Transverse colon (tissue), 4 donors: Measurements from ENCODE around the gene PANX2. TPM values are rescaled to one million over a fixed set of nuclear protein-coding genes. Genes with fewer than 3 reads are reported as not detected.

ENCODE experiments used
- DNase-seq: peaks from one replicate; pipeline ENCODE4 v3.0.0-alpha.2; 2019
- H3K27ac ChIP-seq, 4 donors: fragments of 200-600 bp; sonication (generic); 2 replicates each; pipeline ENCODE4 v1.5.1; 2016 to 2018; ENCODE audit warnings: inconsistent platforms in 4 of 4
- H3K27me3 ChIP-seq: fragments of 200-600 bp; sonication (generic); 2 replicates; pipeline ENCODE4 v1.5.1; 2017; ENCODE audit warnings: inconsistent platforms
- H3K36me3 ChIP-seq, 4 donors: fragments of 200-600 bp; sonication (generic); 2 replicates each; pipeline ENCODE4 v1.5.1; 2017 to 2019; ENCODE audit warnings: inconsistent platforms in 4 of 4
- H3K4me1 ChIP-seq, 4 donors: fragments of 200-600 bp; sonication (generic); 2 replicates each; pipeline ENCODE4 v1.5.1; 2017 to 2020; ENCODE audit warnings: inconsistent platforms in 4 of 4
- H3K4me3 ChIP-seq, 4 donors: fragments of 200-600 bp; sonication (generic); 1 replicate in 1 of 4; 2 replicates in 3 of 4; pipeline versions ENCODE4 v1.5.1 to v1.6.1; 2017 to 2019; ENCODE audit warnings: inconsistent platforms in 4 of 4
- H3K9me3 ChIP-seq, 2 donors: fragments of 200-600 bp; sonication (generic); 2 replicates each; pipeline ENCODE4 v1.5.1; 2017 to 2019; ENCODE audit warnings: inconsistent platforms in 2 of 2
- EP300 ChIP-seq: sonication (generic); formaldehyde crosslinking; IDR thresholded peaks from one replicate; pipeline ENCODE4 v1.6.1; 2017; ENCODE audit warnings: antibody characterized with exemption, low read depth
- POLR2A ChIP-seq: fragments of 450-650 bp; IDR thresholded peaks from one replicate; pipeline ENCODE4 v1.6.1; 2016; ENCODE audit warnings: antibody characterized with exemption, mild to moderate bottlenecking, moderate library complexity
- POLR2AphosphoS5 ChIP-seq, 3 donors: sonication (generic); formaldehyde crosslinking; IDR thresholded peaks; one replicate each; pipeline ENCODE4 v1.6.1; 2016; ENCODE audit warnings: antibody characterized with exemption in 3 of 3
- WGBS, 2 donors: methylation state at CpG; one replicate each; pipeline ENCODE4 v1.1.5; 2018; ENCODE audit warnings: low coverage in 1 of 2; 5-methylcytosine and 5-hydroxymethylcytosine counted together
- in situ Hi-C, 4 donors: fragments of 200-750 bp; cut with MboI; loops; one replicate each; pipeline versions ENCODE4 v1.15.0 to v1.15.1; 2017; ENCODE audit warnings: low sequenced_read_pairs in 3 of 4, low pct_ligation_motif_present in 1 of 4, low pct_unique_long_range_greater_than_20kb in 1 of 4
- intact Hi-C: fragments of 100-400 bp; cut with DNase I; formaldehyde crosslinking; loops from one replicate; pipeline ENCODE4 v1.15.1; 2023; ENCODE audit warnings: low total_unique reads
- total RNA-seq, 4 donors: library from RNA; depleted of rRNA; stranded (reverse); fragments of >200 nt; gene quantifications; one replicate each; pipeline ENCODE4 v1.1.0, GENCODE V29; 2016
- TF ChIP-seq, protein P1 (sequence below), 5 experiments: fragments of 200-600 bp in 3 of 5; fragments of 450-650 bp in 2 of 5; sonication (generic) in 3 of 5; IDR thresholded peaks; 1 replicate in 2 of 5; 2 replicates in 3 of 5; pipeline ENCODE4 v1.5.1; 2016 to 2017; ENCODE audit warnings: antibody characterized with exemption in 5 of 5, inconsistent platforms in 3 of 5, mild to moderate bottlenecking in 2 of 5, moderate library complexity in 1 of 5

PANX2 gene
- total RNA-seq, 4 donors from 2014 or later = 0.32 TPM; not detected in 3

DNA sequence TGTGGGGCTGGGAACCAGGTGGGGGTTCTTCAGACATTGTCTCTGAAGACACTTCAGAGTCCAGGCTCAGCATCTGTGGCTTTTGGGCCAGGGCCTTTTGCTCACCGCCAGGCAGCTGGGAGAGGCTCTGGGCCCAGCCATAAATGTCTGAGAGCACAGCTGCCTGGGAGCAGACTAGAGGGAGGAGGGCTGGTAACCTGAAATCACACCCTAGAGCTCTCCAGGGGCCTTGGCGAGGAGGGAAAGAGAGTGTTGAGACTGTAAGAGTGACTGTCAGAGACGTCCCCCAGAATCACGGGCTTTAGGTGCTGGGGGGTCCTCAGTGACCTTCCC lies 19.3 kb downstream of the PANX2 start:
- H3K4me3 ChIP-seq = peak overlapping the region in 3 of 4 donors; percentile 41 to 55 (median 42)
- no peak for TF ChIP-seq POLR2AphosphoS5 (IDR thresholded peaks at IDR 0.05)
- TF ChIP-seq, protein P1, sequence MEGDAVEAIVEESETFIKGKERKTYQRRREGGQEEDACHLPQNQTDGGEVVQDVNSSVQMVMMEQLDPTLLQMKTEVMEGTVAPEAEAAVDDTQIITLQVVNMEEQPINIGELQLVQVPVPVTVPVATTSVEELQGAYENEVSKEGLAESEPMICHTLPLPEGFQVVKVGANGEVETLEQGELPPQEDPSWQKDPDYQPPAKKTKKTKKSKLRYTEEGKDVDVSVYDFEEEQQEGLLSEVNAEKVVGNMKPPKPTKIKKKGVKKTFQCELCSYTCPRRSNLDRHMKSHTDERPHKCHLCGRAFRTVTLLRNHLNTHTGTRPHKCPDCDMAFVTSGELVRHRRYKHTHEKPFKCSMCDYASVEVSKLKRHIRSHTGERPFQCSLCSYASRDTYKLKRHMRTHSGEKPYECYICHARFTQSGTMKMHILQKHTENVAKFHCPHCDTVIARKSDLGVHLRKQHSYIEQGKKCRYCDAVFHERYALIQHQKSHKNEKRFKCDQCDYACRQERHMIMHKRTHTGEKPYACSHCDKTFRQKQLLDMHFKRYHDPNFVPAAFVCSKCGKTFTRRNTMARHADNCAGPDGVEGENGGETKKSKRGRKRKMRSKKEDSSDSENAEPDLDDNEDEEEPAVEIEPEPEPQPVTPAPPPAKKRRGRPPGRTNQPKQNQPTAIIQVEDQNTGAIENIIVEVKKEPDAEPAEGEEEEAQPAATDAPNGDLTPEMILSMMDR (IDR thresholded peaks at IDR 0.05) = no peak
- no peak for TF ChIP-seq EP300
- TF ChIP-seq POLR2A = no peak
- peaks cover 35 to 67% (median 63%) of the 10 kb centered on the region in 4 donors for H3K4me1 ChIP-seq
- H3K9me3 ChIP-seq = no peaks in the 10 kb centered on the region
- peak overlapping the region; percentile 80 to 93 (median 88) for H3K27ac ChIP-seq
- no peaks in the 10 kb centered on the region for H3K27me3 ChIP-seq
- intact Hi-C loops = no loop called here
- peak; percentile 47 for DNase-seq
- WGBS, 2 donors = 8% methylated on average over 4 of the region's 4 CpGs; no CpG with 5 or more reads in 1 of the 2 donors
- H3K36me3 ChIP-seq = peaks cover 0 to 6% (median 2%) of the 10 kb centered on the region in 4 donors
- in situ Hi-C loops = no loop called here

- peak; percentile 91 for DNase-seq
- in situ Hi-C loops (no loop called here), intact Hi-C loops (no loop called here)
- Histone ChIP-seq H3K36me3 (peaks cover 0 to 6% (median 2%) of the 10 kb centered on the region in 4 donors), H3K4me3 (peak overlapping the region; percentile 31 to 55 (median 42)), H3K27me3 (no peaks in the 10 kb centered on the region), H3K9me3 (no peaks in the 10 kb centered on the region), H3K27ac (peak overlapping the region; percentile 80 to 93 (median 88)), H3K4me1 (peaks cover 31 to 67% (median 58%) of the 10 kb centered on the region in 4 donors)
- WGBS, 2 donors = 4% methylated on average over 33 of the region's 43 CpGs; no CpG with 5 or more reads in 1 of the 2 donors
- TF ChIP-seq, protein P1 (IDR thresholded peaks at IDR 0.05) = peak; percentile 22 to 70 (median 39)
- TF ChIP-seq POLR2A = peak; percentile 84
- no peak for TF ChIP-seq EP300
- peak; percentile 36 to 84 (median 79) for TF ChIP-seq POLR2AphosphoS5 (IDR thresholded peaks at IDR 0.05)
Measured at GRCh38 chr22:50190182-50190940, 19.8 kb downstream of the PANX2 start.

GRCh38 chr22:50190941-50191741 lies 20.6 kb downstream of the PANX2 start:
- in situ Hi-C loops = no loop called here
- peaks cover 0 to 6% (median 2%) of the 10 kb centered on the region in 4 donors for H3K36me3 ChIP-seq
- H3K4me1 ChIP-seq = peaks cover 31 to 67% (median 57%) of the 10 kb centered on the region in 4 donors

More at GRCh38 chr22:50190941-50191741, 20.6 kb downstream of the PANX2 start:
- Histone ChIP-seq H3K27me3 (no peaks in the 10 kb centered on the region), H3K4me3 (peak overlapping the region; percentile 31 to 55 (median 42)), H3K9me3 (no peaks in the 10 kb centered on the region), H3K27ac (peak overlapping the region; percentile 80 to 93 (median 88))
- 43 to 76% methylated on average over 11 to 16 of the region's 18 CpGs for WGBS, 2 donors
- peak; percentile 78 for DNase-seq
- intact Hi-C loops = no loop called here
- no peak for TF ChIP-seq EP300
- TF ChIP-seq POLR2AphosphoS5 (IDR thresholded peaks at IDR 0.05) = peak; percentile 24 to 58 (median 40)
- peak; percentile 40 for TF ChIP-seq POLR2A
- TF ChIP-seq, protein P1 (IDR thresholded peaks at IDR 0.05) = no peak
